ENCODE data around the gene ANKRD18A.

The ANKRD18A gene

DNA sequence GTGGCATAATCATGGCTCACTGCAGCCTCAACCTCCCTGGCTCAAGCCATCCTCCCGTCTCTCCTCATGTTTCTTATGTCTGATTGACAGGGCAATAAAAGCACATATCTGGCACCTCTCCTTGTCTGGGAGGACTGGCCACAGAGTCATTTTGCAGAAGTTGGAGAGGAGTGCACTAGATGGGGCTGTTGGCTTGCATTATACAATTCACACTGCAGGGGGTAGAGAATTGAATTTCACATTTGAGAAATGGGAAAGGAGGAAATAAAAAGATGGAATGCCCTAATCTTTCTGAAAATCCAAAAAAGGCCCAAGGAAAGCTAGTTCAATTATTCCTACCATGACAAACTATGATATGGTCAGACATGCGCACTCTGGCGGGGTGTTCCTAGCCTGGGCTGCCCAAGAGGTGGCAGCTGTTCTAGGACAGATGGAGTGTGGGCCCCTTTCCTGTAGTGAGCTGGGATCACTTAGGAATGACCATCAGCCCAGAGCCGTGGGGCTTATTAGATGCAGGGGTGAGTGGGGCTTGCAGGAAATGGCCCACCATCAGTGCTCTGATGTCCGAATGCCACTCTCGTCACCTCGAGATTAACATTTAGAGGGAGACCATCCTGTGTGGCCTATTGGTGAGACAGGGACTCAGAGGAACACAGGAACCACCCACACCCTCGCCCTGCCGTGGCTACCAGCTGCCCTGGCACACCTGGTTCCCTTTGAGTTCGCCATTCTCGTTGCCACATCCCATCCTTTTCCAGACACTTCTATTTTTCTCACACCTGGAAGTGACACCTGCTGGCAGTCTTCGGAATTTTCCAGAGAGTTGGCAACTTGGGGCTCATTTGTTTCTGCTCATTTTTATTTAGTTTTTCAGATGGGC lies 21.8 kb upstream of the ANKRD18A start:
- no peak overlapping the region for H3K27ac ChIP-seq (ENCODE audit: extremely low read depth, low read depth, low read length)
- H3K4me3 ChIP-seq (ENCODE audit: low read depth, low read length): no peak overlapping the region
- H3K36me3 ChIP-seq (ENCODE audit: control insufficient read depth in 2 of 2, insufficient read depth in 1 of 2, low read length in 2 of 2): no peaks in the 10 kb centered on the region
- POLR2A ChIA-PET: interaction anchor here (1.0 to 1.9 kb wide), 2 partner anchors 20 to 22 kb away, joined by 3 to 5 read pairs; partner anchors contain the start of gene ANKRD18A
- 0 out of 2 replicates have a peak, but pooled peaks cover 2% of the 10 kb centered on the region for H3K4me1 ChIP-seq (ENCODE audit: control insufficient read depth, insufficient read depth, low read length)
- no peaks in the 10 kb centered on the region for H3K9me3 ChIP-seq (ENCODE audit: control insufficient read depth, insufficient read depth, low read depth, low read length)
- CTCF ChIA-PET: interaction anchor here (0.5 to 4.5 kb wide), 25 partner anchors 8 to 957 kb away, joined by 3 to 56 read pairs (median 4); partner anchors contain the start of gene ANKRD18A
- peak; percentile 89 for TF ChIP-seq ZNF654 (tag by site-specific recombination; IDR thresholded peaks at IDR 0.05; ENCODE audit: low read depth)
- no peak for TF ChIP-seq GLI2 (tag by site-specific recombination; IDR thresholded peaks at IDR 0.05; ENCODE audit: borderline replicate concordance, low read depth)
- no peak for TF ChIP-seq ZNF449 (tag by site-specific recombination; IDR thresholded peaks at IDR 0.05)
- TF ChIP-seq ZNF596 (tag by site-specific recombination; IDR thresholded peaks at IDR 0.05): no peak
- TF ChIP-seq ZSCAN16 (tag by site-specific recombination; IDR thresholded peaks at IDR 0.05): no peak
- TF ChIP-seq, protein P1, sequence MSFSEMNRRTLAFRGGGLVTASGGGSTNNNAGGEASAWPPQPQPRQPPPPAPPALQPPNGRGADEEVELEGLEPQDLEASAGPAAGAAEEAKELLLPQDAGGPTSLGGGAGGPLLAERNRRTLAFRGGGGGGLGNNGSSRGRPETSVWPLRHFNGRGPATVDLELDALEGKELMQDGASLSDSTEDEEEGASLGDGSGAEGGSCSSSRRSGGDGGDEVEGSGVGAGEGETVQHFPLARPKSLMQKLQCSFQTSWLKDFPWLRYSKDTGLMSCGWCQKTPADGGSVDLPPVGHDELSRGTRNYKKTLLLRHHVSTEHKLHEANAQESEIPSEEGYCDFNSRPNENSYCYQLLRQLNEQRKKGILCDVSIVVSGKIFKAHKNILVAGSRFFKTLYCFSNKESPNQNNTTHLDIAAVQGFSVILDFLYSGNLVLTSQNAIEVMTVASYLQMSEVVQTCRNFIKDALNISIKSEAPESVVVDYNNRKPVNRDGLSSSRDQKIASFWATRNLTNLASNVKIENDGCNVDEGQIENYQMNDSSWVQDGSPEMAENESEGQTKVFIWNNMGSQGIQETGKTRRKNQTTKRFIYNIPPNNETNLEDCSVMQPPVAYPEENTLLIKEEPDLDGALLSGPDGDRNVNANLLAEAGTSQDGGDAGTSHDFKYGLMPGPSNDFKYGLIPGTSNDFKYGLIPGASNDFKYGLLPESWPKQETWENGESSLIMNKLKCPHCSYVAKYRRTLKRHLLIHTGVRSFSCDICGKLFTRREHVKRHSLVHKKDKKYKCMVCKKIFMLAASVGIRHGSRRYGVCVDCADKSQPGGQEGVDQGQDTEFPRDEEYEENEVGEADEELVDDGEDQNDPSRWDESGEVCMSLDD (tag by site-specific recombination; IDR thresholded peaks at IDR 0.05): no peak
- TF ChIP-seq ZNF747 (tag by site-specific recombination; IDR thresholded peaks at IDR 0.05): no peak
- TF ChIP-seq ZFP41 (tag by site-specific recombination; IDR thresholded peaks at IDR 0.05; ENCODE audit: borderline replicate concordance): no peak
- TF ChIP-seq ZNF521 (tag by site-specific recombination; IDR thresholded peaks at IDR 0.05): no peak
- TF ChIP-seq ZNF169 (tag by site-specific recombination; IDR thresholded peaks at IDR 0.05): no peak
- TF ChIP-seq ZNF837 (tag by site-specific recombination; IDR thresholded peaks at IDR 0.05): no peak
- TF ChIP-seq, protein P2, sequence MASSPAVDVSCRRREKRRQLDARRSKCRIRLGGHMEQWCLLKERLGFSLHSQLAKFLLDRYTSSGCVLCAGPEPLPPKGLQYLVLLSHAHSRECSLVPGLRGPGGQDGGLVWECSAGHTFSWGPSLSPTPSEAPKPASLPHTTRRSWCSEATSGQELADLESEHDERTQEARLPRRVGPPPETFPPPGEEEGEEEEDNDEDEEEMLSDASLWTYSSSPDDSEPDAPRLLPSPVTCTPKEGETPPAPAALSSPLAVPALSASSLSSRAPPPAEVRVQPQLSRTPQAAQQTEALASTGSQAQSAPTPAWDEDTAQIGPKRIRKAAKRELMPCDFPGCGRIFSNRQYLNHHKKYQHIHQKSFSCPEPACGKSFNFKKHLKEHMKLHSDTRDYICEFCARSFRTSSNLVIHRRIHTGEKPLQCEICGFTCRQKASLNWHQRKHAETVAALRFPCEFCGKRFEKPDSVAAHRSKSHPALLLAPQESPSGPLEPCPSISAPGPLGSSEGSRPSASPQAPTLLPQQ (tag by site-specific recombination; IDR thresholded peaks at IDR 0.05): peak; percentile 54; the same call in 1 of the 2 replicates
- TF ChIP-seq ZNF561 (tag by site-specific recombination; IDR thresholded peaks at IDR 0.05; ENCODE audit: borderline replicate concordance): no peak
- TF ChIP-seq GLIS1 (tag by site-specific recombination; IDR thresholded peaks at IDR 0.05): peak; percentile 88
- no peak for TF ChIP-seq ZNF433 (tag by site-specific recombination; IDR thresholded peaks at IDR 0.05; ENCODE audit: low read depth)
- peak; percentile 76 for TF ChIP-seq IKZF3 (tag by site-specific recombination; IDR thresholded peaks at IDR 0.05)
- TF ChIP-seq PRDM4 (tag by site-specific recombination; IDR thresholded peaks at IDR 0.05): no peak
- TF ChIP-seq CTCF (tag by site-specific recombination; IDR thresholded peaks at IDR 0.05): 0 out of 2 replicates have a peak, but pooled peaks have one; percentile 39
- TF ChIP-seq ZIC2 (tag by site-specific recombination; IDR thresholded peaks at IDR 0.05): peak; percentile 53
- no peak for TF ChIP-seq HOXA7 (CRISPR knock-in tag; IDR thresholded peaks at IDR 0.05; ENCODE audit: borderline replicate concordance)
- no peak for TF ChIP-seq KLF1 (tag by site-specific recombination; IDR thresholded peaks at IDR 0.05)
- TF ChIP-seq ZNF214 (tag by site-specific recombination; IDR thresholded peaks at IDR 0.05; ENCODE audit: borderline replicate concordance): no peak
- TF ChIP-seq ZNF311 (tag by site-specific recombination; IDR thresholded peaks at IDR 0.05; ENCODE audit: borderline replicate concordance): no peak

Measured in HEK293 (cell line).